Kidney glomerular epithelial cell (primary cell): ENCODE measurements around the gene LBP.
"Not testable (repeated sequence)": the region's sequence is repeated elsewhere in the genome, so short reads cannot be mapped to it uniquely, and the experiment has no call there.

Experiments used
- DNase-seq: peaks from one replicate; lab custom pipeline; 2025; lab: John Stamatoyannopoulos, UW

LBP gene

DNA sequence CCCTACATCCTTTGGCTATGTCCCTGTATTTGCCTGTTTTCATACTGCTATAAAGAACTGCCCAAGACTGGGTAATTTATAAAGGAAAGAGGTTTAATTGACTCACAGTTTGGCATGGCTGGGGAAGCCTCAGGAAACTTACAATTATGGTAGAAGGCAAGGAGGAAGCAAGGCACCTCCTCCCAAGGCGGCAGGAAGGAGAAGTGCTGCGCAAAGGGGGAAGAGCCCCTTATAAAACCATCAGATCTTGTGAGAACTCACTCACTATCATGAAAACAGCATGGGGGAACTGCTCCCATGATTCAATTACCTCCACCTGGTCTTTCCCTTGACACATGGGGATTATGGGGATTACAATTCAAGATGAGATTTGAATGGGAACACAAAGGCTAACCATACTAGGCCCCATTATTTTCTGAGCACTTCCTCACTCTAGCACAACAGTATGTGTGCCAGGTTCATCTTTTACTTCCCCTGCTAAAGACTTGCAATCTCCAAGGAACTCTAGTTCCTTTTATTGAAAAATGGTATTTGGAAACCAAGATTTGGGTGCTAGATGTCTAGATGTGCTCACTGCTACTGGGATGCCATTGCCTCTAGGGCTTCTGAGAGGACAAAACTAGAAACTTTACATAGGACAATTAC, 49.6 kb downstream of the LBP start:
- DNase-seq = not testable (repeated sequence)

DNA sequence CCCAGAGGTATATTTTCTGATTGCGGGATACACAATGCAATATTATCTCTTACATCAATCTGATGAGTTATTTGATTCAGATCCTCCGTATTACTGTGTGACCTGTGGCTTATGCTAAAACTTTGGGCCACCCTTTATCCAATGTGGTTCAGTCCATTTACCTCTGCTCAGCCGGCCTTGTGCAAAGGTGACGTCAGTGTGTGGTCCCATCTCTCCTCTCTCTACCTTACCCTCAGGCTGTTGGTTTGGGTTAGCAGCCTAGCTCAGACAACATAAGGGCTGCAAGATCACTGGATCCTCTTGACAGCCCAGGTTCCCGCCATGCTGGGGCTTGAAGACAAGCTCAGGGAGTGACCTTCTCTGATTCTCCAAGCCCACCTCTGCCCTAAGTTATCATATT, 55.8 kb downstream of the LBP start:
- no peak for DNase-seq

DNA sequence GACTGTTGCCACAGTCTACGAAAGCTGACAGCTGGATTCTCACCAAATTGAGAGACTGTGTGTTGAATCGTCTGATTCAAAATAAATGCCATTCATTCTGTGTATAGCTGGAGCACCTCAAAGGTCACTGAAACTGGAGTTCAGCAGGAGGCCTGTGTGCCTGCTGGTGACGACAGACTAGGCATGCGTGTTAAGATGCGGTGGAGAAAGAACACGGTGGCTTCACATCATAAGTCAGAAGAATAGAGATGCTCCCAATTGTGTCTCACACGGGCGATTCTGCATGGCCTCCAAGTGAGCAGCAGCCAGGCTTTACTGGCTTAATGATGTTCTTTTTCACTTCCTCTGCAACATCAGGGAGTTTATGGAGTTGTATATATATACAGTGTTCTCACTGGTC, 56.5 kb downstream of the LBP start:
- DNase-seq = no peak

DNA sequence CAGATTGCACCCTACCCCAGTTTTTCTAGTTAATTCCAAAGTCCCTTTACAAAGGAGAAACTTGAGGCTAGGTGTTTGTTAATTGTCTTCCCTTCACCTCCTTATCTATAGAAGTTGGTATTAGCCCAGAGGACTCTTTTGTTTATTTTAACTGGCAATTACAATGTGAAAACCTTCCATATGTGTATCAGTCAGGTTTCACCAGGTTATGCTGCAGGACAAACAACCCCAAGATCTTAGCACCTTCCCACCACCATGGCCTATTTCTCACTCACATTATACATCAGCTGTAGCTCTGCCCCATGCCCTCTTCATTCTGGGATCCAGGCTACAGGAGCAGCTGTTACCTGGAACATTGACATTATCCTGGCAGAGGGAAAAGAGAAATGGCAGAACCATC, 57.7 kb downstream of the LBP start:
- DNase-seq = no peak

DNA sequence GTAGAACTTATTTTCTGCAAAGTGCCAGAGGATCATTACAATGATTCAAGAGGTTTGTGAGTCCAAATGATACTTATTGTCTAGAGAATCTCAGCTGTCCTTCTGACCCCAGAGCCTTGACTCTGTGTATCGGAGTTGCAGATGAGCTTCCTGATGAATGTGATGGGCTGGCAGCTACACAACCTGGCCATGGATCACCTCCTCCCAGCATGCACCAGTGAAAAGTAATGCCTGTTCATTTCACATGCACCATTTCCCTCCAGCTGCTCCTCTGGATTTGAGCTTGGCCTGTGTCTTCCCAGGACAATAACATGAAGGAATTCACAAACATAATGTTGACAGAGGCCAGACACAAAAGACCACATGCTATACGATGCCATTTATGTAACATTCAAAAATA, 58.9 kb downstream of the LBP start:
- no peak for DNase-seq

DNA sequence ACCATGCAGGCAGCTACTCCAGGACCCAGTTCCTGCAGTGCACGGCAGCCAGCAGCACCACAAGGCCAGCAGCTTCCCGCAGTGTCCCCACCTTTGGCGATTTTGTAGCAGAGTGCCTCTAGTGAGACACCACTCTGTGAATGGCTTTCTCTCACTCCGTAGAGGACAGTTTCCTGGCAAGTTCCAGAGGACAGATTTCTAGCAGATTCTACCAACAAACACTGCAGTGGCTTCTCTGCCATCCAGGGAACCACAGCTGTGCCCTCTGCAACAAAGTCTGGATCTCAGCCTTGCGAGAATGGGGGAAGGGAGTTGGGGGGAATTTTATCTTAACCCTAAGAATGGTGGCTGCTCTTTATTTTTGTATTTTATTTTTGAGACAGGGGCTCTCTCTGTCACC, 60.2 kb downstream of the LBP start:
- no peak for DNase-seq

DNA sequence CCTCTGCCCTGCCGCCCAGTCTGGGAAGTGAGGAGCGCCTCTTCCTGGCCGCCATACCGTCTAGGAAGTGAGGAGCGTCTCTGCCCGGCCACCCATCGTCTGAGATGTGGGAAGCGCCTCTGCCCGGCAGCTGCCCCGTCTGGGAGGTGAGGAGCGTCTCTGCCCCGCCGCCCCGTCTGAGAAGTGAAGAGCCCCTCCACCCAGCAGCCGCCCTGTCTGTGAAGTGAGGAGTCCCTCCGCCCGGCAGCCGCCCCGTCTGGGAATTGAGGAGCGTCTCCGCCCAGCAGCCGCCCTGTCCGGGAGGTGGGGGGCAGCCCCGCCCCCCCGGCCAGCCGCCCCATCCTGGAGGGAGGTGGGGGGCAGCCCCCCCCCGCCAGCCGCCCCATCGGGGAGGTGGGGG, 61.0 kb downstream of the LBP start:
- no peak for DNase-seq

DNA sequence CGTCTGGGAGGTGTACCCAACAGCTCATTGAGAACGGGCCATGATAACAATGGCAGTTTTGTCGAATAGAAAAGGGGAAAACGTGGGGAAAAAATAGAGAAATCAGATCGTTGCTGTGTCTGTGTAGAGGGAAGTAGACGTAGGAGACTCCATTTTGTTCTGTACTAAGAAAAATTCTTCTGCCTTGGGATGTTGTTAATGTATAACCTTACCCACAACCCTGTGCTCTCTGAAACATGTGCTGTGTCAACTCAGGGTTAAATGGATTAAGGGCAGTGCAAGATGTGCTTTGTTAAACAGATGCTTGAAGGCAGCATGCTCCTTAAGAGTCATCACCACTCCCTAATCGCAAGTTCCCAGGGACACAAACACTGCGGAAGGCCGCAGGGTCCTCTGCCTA, 61.5 kb downstream of the LBP start:
- DNase-seq = not testable (repeated sequence)

DNA sequence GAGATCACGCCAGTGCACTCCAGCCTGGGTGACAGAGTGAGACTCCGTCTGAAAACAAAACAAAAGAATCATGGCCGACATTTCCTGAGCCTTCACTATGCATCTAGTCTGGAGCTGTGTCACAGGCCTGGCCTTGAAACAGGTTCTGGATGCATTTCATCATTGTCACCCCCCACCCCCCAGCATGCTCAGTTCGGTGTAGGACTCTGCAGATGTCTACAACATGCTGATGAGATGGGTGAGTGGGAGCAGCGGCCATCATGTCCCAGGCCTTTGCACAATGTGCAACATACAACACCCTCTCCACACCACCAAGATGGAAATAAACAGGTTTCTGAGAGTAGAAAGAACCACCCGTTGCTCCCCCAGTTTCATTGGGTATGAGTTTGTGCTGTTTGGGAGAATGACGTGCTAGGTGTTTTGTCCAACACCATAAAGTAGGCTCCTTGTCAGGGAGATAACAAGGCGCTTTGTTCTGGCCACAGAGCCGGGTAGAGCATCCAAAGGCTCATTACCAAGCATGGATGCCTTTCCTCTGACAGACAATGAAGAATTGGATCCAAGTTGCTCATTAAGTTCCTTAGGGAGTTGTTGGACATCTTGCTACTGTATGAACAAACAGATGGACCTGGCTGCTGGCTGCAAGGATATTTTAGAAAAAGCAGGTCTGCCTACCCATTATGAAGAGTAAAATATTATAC, 66.7 kb downstream of the LBP start:
- no peak for DNase-seq

DNA sequence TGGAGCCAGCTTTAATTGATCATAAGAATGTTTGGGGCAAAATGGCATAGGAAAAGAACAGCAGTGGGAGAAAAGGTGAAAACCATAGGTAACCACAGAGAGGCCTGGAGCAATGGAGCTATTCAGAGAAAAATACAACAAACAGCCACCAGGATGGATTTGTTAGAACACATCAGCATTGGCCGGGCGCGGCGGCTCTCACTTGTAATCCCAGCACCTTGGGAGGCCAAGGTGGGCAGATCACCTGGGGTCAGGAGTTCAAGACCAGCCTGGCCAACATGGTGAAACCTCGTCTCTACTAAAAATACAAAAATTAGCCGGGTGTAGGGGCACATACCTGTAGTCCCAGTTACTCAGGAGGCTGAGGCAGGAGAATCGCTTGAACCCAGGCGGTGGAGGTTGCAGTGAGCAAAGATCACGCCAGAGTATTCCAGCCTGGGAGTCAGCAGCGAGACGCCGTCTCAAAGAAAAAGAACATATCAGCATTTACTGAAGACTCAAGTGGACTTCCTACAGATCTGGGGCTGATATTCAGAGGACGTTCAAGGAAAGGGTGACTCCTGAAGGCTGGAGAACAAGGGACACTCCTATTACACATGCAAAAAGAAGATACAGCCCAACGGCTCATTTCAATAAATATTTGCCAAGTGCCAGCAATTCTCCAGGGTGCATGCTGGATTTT, 68.6 kb downstream of the LBP start:
- no peak for DNase-seq

DNA sequence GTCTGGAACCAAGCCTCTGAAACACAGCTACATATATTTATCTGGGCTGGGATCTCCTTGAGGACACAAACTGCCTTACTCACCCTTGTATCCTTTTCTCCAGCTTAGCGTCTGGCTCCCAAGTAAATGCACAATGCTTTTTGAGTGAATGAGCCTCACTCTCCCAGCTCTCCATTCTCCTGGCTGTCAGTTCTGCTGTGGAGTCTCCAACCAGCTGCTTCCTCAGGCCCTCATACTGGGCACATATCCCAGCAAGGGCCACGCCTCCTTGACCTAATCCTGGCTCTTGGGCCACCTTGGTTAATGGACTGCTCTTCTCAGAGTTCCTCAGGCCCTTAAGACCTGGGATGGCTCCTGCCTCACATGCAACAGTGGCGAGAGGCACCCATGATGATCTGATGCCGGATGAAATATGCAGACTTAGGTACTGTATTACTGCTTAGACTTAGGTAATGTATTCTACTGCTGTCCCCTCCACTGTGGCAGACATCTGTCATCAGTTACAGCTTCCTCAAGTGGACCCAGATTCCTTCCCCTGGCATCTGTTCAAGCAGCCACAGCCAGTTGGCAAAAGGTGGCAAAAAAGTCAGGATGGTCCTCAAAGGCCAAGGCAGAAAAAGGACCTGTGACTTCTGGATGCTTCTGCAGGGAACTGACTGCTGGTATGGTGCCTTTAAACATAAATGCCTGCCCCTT, 72.4 kb downstream of the LBP start:
- no peak for DNase-seq

DNA sequence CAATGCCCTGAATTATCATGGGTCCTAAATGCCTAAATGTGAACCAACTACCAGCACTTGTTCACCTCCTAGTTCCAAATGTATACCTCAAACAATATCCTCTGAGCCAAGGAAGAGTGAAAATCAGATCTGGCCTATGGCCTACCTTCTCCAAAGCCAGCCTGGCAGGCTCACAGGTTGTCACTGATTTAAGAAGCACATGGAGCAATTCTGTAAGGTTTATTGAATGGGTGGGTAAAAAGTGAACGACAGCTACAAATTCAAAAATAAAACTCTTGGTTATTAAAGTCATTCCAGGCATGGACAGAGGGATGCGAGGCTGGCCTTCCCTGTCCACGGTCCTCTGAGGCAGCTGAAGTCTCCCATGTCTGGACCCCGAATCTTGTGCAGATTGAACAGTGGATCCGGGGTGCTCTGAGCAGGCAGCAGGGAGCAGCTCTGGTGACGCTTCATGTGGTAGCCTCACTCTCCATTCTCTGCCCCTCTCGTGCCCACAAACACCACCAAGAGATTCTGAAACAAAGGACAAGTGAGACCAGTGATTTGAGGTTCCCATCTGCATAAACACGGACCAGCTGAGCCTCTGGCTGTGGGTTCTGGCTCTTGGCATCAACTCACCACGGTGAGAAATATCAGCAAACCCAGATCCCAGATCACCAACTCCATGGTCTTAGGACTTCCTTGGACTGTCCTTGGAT, 74.3 kb downstream of the LBP start:
- DNase-seq = no peak

DNA sequence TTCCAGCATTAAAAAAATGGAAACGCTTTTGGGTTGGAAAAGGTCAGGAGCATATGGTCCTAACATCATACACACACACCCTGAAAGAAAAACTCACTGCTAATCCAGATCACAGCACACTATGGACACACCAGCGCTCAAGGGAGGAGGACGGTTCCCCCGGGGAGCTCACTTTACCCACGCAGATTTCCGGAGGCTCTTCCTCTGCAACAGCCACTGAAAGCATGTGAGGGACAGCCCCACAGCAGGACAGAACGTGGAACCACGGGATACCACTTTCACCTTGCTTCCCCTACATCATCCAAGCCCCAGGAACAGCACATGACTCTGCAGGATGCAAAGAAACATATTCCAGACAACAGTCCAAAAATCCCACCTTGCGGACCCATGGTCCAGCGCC, 75.6 kb downstream of the LBP start:
- DNase-seq = no peak

DNA sequence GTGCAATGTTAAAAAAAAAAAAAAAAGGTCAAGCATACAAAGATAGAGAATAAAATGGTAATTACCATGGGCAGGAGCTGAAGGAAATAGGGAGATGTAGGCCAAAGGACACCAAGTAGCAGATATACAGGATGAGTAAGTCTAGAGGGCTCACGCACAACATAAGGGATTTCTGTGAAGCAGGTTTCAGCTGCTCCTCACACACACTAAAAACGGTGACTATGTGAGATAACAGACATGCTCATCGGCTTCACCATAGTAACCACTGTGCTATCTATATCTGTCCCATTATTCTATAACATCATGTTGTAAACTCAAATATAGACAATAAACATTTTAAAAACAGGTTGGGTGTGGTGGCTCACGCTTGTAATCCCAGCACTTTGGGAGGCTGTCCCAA, 77.3 kb downstream of the LBP start:
- no peak for DNase-seq

DNA sequence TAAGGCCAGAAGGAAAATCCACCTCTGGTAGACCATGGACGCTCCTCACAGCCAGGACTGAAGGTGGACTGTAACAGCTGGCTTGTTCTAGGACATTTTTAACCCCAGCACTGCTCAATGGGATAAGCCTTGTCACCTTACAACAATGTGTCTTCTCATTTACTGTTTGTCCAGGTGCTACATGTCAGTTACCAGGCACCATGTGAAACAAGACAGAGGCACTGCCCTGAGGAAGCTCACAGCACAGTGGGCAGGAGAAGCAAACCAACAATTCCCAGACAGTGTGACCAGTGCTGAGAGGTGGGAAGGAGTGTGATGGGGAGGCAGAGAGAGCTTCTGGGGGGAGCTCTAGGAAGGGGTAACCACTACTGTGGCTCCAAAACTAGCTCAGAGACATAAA, 78.1 kb downstream of the LBP start:
- DNase-seq = no peak

DNA sequence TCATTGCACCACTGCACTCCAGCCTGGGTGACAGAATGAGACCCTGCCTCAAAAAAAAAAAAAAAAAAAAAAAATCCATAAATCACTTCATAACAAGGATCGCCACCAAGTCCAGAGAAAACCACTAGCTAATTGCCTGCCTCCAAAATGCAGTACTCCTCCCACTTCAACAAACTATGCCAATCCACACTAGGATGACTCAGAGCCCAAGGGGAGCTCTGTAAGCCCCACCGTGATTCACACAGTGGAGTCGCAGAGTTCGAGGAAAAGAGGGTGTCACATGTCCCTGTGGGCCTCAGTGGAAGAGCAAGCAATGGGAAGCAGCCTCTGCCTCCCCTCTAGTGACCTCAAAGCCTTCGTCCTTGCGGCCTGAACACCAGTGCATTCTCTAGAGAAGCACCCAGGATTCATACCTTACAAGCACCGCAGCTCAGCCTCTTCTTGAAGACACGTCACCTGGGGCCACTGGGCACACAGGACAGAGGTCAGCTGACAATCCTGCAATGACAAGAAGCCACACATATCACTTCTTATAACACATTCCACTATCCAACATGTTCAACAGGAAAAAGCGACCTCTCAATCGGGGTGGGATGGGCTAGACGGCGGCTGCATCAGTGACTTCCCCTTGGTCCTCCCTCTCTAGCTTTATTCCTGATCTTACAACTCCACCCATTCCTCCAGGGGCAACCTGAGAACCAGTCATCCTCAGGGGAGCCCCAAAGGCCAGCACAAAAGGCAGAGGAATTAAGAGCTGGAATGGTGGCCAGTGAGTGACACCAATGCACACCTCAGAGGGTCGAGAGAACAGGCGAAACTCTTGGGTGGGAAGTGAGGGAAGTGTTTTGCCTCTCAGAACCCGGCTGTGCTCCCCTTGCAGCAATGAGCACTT, 80.0 kb downstream of the LBP start:
- DNase-seq = peak; percentile 43
